SK-N-MC (cell line): Measurements from ENCODE around the gene FBXO9.

Experiments used
- DNase-seq: peaks from one replicate; pipeline ENCODE4 v3.0.0-alpha.2; 2011; ENCODE audit warnings: low read depth, low spot score
- H3K27ac ChIP-seq: fragments of 200-600 bp; sonication (generic); 2 replicates; pipeline ENCODE4 v1.5.1; 2016; ENCODE audit warnings: mixed run types
- H3K36me3 ChIP-seq: fragments of 200-600 bp; sonication (generic); 2 replicates; pipeline ENCODE4 v1.6.1; 2017; ENCODE audit warnings: antibody characterized with exemption, low read length, mixed read lengths; ENCODE audit not compliant: insufficient read depth
- H3K4me3 ChIP-seq: fragments of 200-600 bp; sonication (generic); 2 replicates; pipeline ENCODE4 v1.5.1; 2016
- H3K9ac ChIP-seq: fragments of 200-600 bp; sonication (generic); 2 replicates; pipeline ENCODE4 v1.8.0; 2017; ENCODE audit warnings: mixed run types, mixed read lengths; ENCODE audit not compliant: insufficient read length
- H3K9me3 ChIP-seq: fragments of 200-600 bp; sonication (generic); 2 replicates; pipeline ENCODE4 v1.6.1; 2017; ENCODE audit warnings: low read depth, mild to moderate bottlenecking, antibody characterized with exemption, low read length, moderate library complexity, mixed read lengths
- EZH2 ChIP-seq: fragments of 200-600 bp; sonication (generic); IDR thresholded peaks from one replicate; pipeline ENCODE4 v1.6.1; 2017; ENCODE audit warnings: antibody characterized with exemption
- FOXP2 ChIP-seq: optimal IDR thresholded peaks from 2 replicates; pipeline ENCODE3; 2011; ENCODE audit warnings: mild to moderate bottlenecking, moderate library complexity; ENCODE audit not compliant: insufficient read depth; ENCODE audit errors: extremely low read length, control extremely low read depth
- POLR2AphosphoS5 ChIP-seq: IDR thresholded peaks from 2 replicates; pipeline ENCODE4 v1.6.1; 2012; ENCODE audit warnings: mild to moderate bottlenecking, low read depth, low read length, borderline replicate concordance

Gene FBXO9

GRCh38 chr6:53124131-53124800 is 59.1 kb downstream of the FBXO9 start:
- DNase-seq, result no peak
- Histone ChIP-seq H3K9ac (no peak overlapping the region), H3K9me3 (no peaks in the 10 kb centered on the region), H3K36me3 (no peaks in the 10 kb centered on the region), H3K4me3 (no peak overlapping the region), H3K27ac (no peak overlapping the region)
- TF ChIP-seq FOXP2 (no peak), POLR2AphosphoS5 (no peak)

- Histone ChIP-seq H3K4me3 (no peak overlapping the region), H3K9ac (no peak overlapping the region), H3K27ac (no peak overlapping the region), H3K36me3 (no peaks in the 10 kb centered on the region), H3K9me3 (no peaks in the 10 kb centered on the region)
- DNase-seq, result no peak
- TF ChIP-seq EZH2 (no peak), POLR2AphosphoS5 (no peak), FOXP2 (no peak)
Measured at GRCh38 chr6:53125276-53125675, 60.1 kb downstream of the FBXO9 start.

- Histone ChIP-seq H3K36me3 (no peaks in the 10 kb centered on the region), H3K9ac (no peak overlapping the region), H3K27ac (no peak overlapping the region), H3K9me3 (no peaks in the 10 kb centered on the region), H3K4me3 (no peak overlapping the region)
- TF ChIP-seq FOXP2, result no peak
- TF ChIP-seq POLR2AphosphoS5, result no peak
- no peak for DNase-seq
Measured at GRCh38 chr6:53128842-53129241, 63.6 kb downstream of the FBXO9 start.

- DNase-seq, result no peak
- no peak overlapping the region for H3K4me3 ChIP-seq
- no peak overlapping the region for H3K9ac ChIP-seq
- no peak overlapping the region for H3K27ac ChIP-seq
- TF ChIP-seq FOXP2, result no peak
- no peak for TF ChIP-seq EZH2
- no peak for TF ChIP-seq POLR2AphosphoS5
- no peaks in the 10 kb centered on the region for H3K9me3 ChIP-seq
- no peaks in the 10 kb centered on the region for H3K36me3 ChIP-seq
Measured at GRCh38 chr6:53130569-53131290, 65.5 kb downstream of the FBXO9 start.

GRCh38 chr6:53133961-53134360 is 68.8 kb downstream of the FBXO9 start:
- H3K4me3 ChIP-seq, result no peak overlapping the region
- no peaks in the 10 kb centered on the region for H3K9me3 ChIP-seq
- H3K9ac ChIP-seq, result no peak overlapping the region
- no peaks in the 10 kb centered on the region for H3K36me3 ChIP-seq
- TF ChIP-seq FOXP2 (no peak), POLR2AphosphoS5 (no peak), EZH2 (no peak)
- DNase-seq, result no peak
- no peak overlapping the region for H3K27ac ChIP-seq

GRCh38 chr6:53134601-53135235 is 69.5 kb downstream of the FBXO9 start:
- Histone ChIP-seq H3K4me3 (no peak overlapping the region), H3K36me3 (no peaks in the 10 kb centered on the region), H3K9ac (no peak overlapping the region), H3K27ac (no peak overlapping the region), H3K9me3 (no peaks in the 10 kb centered on the region)
- TF ChIP-seq FOXP2 (no peak), POLR2AphosphoS5 (no peak), EZH2 (no peak)
- no peak for DNase-seq

- Histone ChIP-seq H3K4me3 (no peak overlapping the region), H3K9ac (no peak overlapping the region), H3K27ac (no peak overlapping the region), H3K9me3 (no peaks in the 10 kb centered on the region), H3K36me3 (no peaks in the 10 kb centered on the region)
- no peak for TF ChIP-seq POLR2AphosphoS5
- TF ChIP-seq FOXP2, result no peak
- no peak for TF ChIP-seq EZH2
- DNase-seq, result no peak
Measured at GRCh38 chr6:53136000-53136609, 70.9 kb downstream of the FBXO9 start.

- TF ChIP-seq FOXP2, result no peak
- no peak for TF ChIP-seq EZH2
- no peak for TF ChIP-seq POLR2AphosphoS5
- H3K27ac ChIP-seq, result no peak overlapping the region
- H3K4me3 ChIP-seq, result no peak overlapping the region
- H3K9me3 ChIP-seq, result no peaks in the 10 kb centered on the region
- H3K9ac ChIP-seq, result no peak overlapping the region
- no peaks in the 10 kb centered on the region for H3K36me3 ChIP-seq
- DNase-seq, result no peak
Measured at GRCh38 chr6:53139841-53140413, 74.7 kb downstream of the FBXO9 start.
